HG03439 (cell line): Measurements from ENCODE around the gene GRAPL.
"Not testable (repeated sequence)": the region's sequence is repeated elsewhere in the genome, so short reads cannot be mapped to it uniquely, and the experiment has no call there.

Source experiments
- ATAC-seq: cut with Tn5 transposase; IDR thresholded peaks from one replicate; pipeline ENCODE4 v1.9.1; 2021; ENCODE audit warnings: mild to moderate bottlenecking, moderate library complexity; ENCODE audit not compliant: unreplicated experiment

Gene GRAPL

GRCh38 chr17:19187883-19188869 lies 60.8 kb downstream of the GRAPL start:
- ATAC-seq = not testable (repeated sequence)

GRCh38 chr17:19188870-19189708 lies 61.7 kb downstream of the GRAPL start:
- peak; percentile 83 for ATAC-seq

GRCh38 chr17:19189781-19190405 lies 62.5 kb downstream of the GRAPL start:
- not testable (repeated sequence) for ATAC-seq

- ATAC-seq = peak; percentile 82
Observed at GRCh38 chr17:19196382-19197204, 69.2 kb downstream of the GRAPL start.

- peak; percentile 71 for ATAC-seq
Observed at GRCh38 chr17:19202448-19202847, 75.1 kb downstream of the GRAPL start.

- not testable (repeated sequence) for ATAC-seq
Observed at GRCh38 chr17:19203429-19203828, 76.0 kb downstream of the GRAPL start.
